AG04450 (cell line): ENCODE measurements around the gene LILRA2. TPM values are rescaled to one million over a fixed set of nuclear protein-coding genes. Genes with fewer than 3 reads are reported as not detected.

Experiments
- CTCF ChIA-PET: fragments of 300-600, 350-600 bp; formaldehyde crosslinking; extraction: SDS; loops from one replicate; lab custom pipeline; 2022; ENCODE audit warnings: antibody characterized with exemption, inconsistent platforms; lab: Charles Lee
- POLR2A ChIA-PET: fragments of 350-600 bp; formaldehyde crosslinking; extraction: SDS; loops from one replicate; lab custom pipeline; 2021; ENCODE audit warnings: antibody characterized with exemption, inconsistent platforms; lab: Yijun Ruan, JAX
- DNase-seq: peaks from one replicate; pipeline ENCODE4 v3.0.0-alpha.2; 2011; ENCODE audit warnings: low read depth, low spot score
- H3K27ac ChIP-seq: one replicate; pipeline ENCODE4 v1.5.1; 2012; ENCODE audit warnings: low read depth, low read length, control low read depth
- H3K27me3 ChIP-seq: one replicate; pipeline ENCODE4 v1.6.0; 2012; ENCODE audit warnings: low read length; ENCODE audit not compliant: control insufficient read depth, insufficient read depth
- H3K4me3 ChIP-seq: 2 replicates; pipeline ENCODE4 v1.5.1; 2011; ENCODE audit warnings: mild to moderate bottlenecking, low read depth, low read length, control low read depth
- H3K9me3 ChIP-seq: 2 replicates; pipeline ENCODE4 v1.5.1; 2012; ENCODE audit warnings: low read length; ENCODE audit not compliant: control insufficient read depth, insufficient read depth
- polyA minus RNA-seq: library from RNA; depleted of rRNA, polyadenylated mRNA; stranded (reverse); fragments of >200 nt; gene quantifications from 2 replicates; pipeline ENCODE4 v1.2.3, GENCODE V29; 2011; rRNA and poly(A)+ RNA removed
- polyA plus RNA-seq: library from polyadenylated mRNA; depleted of rRNA; stranded (reverse); fragments of >200 nt; gene quantifications from 2 replicates; pipeline ENCODE4 v1.2.3, GENCODE V29; 2011; rRNA removed
- TF ChIP-seq, protein P1 (sequence below): IDR thresholded peaks from 2 replicates; pipeline ENCODE4 v1.5.1; 2011; ENCODE audit warnings: low read depth, low read length, control low read depth, inconsistent platforms

The LILRA2 gene
- not detected in 2 replicates for polyA plus RNA-seq
- not detected in 2 replicates for polyA minus RNA-seq

DNA sequence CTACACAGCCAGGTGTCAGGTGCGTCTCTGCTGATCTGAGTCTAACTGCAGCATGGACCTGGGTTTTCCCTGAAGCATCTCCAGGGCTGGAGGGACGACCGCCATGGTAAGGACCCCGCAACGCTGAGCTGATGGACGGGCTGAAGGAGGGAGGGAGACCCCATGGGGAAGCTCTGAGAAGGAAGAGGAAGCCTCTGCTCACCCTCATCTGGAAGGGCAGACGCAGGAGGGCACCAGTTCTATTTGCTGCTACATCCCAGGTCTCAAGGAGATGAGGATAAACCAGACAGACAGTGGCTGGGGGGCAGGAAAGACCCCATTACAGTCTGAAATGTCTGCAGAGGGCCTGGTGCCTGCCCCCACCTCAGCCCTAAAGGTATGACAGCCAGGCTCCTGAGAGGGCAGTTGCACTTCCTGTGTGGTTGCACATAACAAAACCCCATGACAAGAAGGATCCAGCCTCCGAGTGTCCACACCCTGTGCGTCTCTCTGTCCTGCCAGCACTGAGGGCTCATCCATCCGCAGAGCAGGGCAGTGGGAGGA lies at the start of gene LILRA2:
LILRA2 (plus strand) TSS at position 461 of the 543 bp plus-strand sequence. CDS start 89 bp downstream, outside the sequence.
- TF ChIP-seq, protein P1, sequence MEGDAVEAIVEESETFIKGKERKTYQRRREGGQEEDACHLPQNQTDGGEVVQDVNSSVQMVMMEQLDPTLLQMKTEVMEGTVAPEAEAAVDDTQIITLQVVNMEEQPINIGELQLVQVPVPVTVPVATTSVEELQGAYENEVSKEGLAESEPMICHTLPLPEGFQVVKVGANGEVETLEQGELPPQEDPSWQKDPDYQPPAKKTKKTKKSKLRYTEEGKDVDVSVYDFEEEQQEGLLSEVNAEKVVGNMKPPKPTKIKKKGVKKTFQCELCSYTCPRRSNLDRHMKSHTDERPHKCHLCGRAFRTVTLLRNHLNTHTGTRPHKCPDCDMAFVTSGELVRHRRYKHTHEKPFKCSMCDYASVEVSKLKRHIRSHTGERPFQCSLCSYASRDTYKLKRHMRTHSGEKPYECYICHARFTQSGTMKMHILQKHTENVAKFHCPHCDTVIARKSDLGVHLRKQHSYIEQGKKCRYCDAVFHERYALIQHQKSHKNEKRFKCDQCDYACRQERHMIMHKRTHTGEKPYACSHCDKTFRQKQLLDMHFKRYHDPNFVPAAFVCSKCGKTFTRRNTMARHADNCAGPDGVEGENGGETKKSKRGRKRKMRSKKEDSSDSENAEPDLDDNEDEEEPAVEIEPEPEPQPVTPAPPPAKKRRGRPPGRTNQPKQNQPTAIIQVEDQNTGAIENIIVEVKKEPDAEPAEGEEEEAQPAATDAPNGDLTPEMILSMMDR: no peak
- Histone ChIP-seq H3K4me3 (no peak within 1 kb of the TSS), H3K9me3 (peaks cover 70% of the 10 kb centered on the region), H3K27me3 (no peaks in the 10 kb centered on the region), H3K27ac (no peak within 1 kb of the TSS)
- DNase-seq: no peak
- POLR2A ChIA-PET: no interaction called here
- CTCF ChIA-PET: no interaction called here

- DNase-seq: no peak
- ChIA-PET CTCF (no interaction called here), POLR2A (no interaction called here)
- Histone ChIP-seq H3K27me3 (no peaks in the 10 kb centered on the region), H3K27ac (no peak overlapping the region), H3K4me3 (no peak overlapping the region), H3K9me3 (peaks cover 23% of the 10 kb centered on the region)
- TF ChIP-seq, protein P1: no peak
Observed at GRCh38 chr19:54525636-54526035, 48.0 kb upstream of the LILRA2 start.

- Histone ChIP-seq H3K27me3 (no peaks in the 10 kb centered on the region), H3K4me3 (no peak overlapping the region), H3K9me3 (peaks cover 13% of the 10 kb centered on the region), H3K27ac (no peak overlapping the region)
- no peak for DNase-seq
- ChIA-PET POLR2A (no interaction called here), CTCF (no interaction called here)
- TF ChIP-seq, protein P1: no peak
Observed at GRCh38 chr19:54526972-54527371, 46.6 kb upstream of the LILRA2 start.

- H3K4me3 ChIP-seq: no peak overlapping the region
- ChIA-PET CTCF (no interaction called here), POLR2A (no interaction called here)
- DNase-seq: no peak
- no peaks in the 10 kb centered on the region for H3K27me3 ChIP-seq
- H3K27ac ChIP-seq: no peak overlapping the region
- TF ChIP-seq, protein P1: no peak
- H3K9me3 ChIP-seq: peaks cover 30% of the 10 kb centered on the region
Observed at GRCh38 chr19:54530866-54531265, 42.7 kb upstream of the LILRA2 start.

DNA sequence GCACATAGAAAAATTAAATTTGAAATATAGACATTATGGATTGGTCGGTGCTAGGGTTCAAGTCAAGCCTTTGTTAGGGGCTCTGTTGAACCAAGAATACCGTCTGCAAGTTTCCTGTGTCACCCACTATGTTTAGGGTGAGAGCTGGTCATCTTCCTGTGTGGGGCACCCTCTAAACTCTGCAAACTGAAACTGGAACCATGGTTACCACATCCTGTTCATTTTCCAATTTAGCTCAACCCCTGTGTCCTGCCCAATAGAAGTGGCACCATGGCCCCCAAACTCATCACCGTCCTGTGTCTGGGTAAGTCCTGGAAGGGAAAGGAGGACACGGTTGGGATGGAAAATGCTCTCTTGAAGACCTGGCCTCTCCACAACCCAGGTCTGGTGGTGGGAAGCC lies 41.1 kb upstream of the LILRA2 start:
- H3K9me3 ChIP-seq: peaks cover 34% of the 10 kb centered on the region
- no peaks in the 10 kb centered on the region for H3K27me3 ChIP-seq
- POLR2A ChIA-PET: no interaction called here
- H3K27ac ChIP-seq: no peak overlapping the region
- CTCF ChIA-PET: no interaction called here
- DNase-seq: no peak
- no peak overlapping the region for H3K4me3 ChIP-seq
- TF ChIP-seq, protein P1: no peak
